NCI-H774 (cell line): ENCODE data around the gene TRIM29.

Source experiments
- DNase-seq: peaks from one replicate; lab custom pipeline; 2025; lab: John Stamatoyannopoulos, UW

The TRIM29 gene

GRCh38 chr11:120139316-120140069, 1.6 kb upstream of the TRIM29 start:
- DNase-seq: no peak

- DNase-seq: no peak
These were observed 714 bp downstream of the TRIM29 start for GRCh38 chr11:120137187-120137610.

GRCh38 chr11:120136356-120136755, 1.6 kb downstream of the TRIM29 start:
- DNase-seq: no peak

GRCh38 chr11:120135838-120136237, 2.1 kb downstream of the TRIM29 start:
- DNase-seq: no peak

GRCh38 chr11:120134931-120135228, 3.0 kb downstream of the TRIM29 start:
- no peak for DNase-seq

GRCh38 chr11:120134106-120134930, 3.6 kb downstream of the TRIM29 start:
- no peak for DNase-seq

GRCh38 chr11:120133216-120134105, 4.5 kb downstream of the TRIM29 start:
- DNase-seq: no peak

- no peak for DNase-seq
These were observed 5.2 kb downstream of the TRIM29 start for GRCh38 chr11:120132645-120133185.

- peak; percentile 5 for DNase-seq
These were observed 5.8 kb downstream of the TRIM29 start for GRCh38 chr11:120131941-120132644.

- DNase-seq: no peak
These were observed 6.7 kb downstream of the TRIM29 start for GRCh38 chr11:120130991-120131760.

- no peak for DNase-seq
These were observed 7.5 kb downstream of the TRIM29 start for GRCh38 chr11:120130176-120130980.

GRCh38 chr11:120129570-120129969, 8.3 kb downstream of the TRIM29 start:
- DNase-seq: no peak

- no peak for DNase-seq
These were observed 9.4 kb downstream of the TRIM29 start for GRCh38 chr11:120128392-120129119.

- DNase-seq: no peak
These were observed 10.7 kb downstream of the TRIM29 start for GRCh38 chr11:120127236-120127635.

GRCh38 chr11:120126620-120127019, 11.3 kb downstream of the TRIM29 start:
- no peak for DNase-seq

- no peak for DNase-seq
These were observed 12.4 kb downstream of the TRIM29 start for GRCh38 chr11:120125509-120125908.

- DNase-seq: no peak
These were observed 12.9 kb downstream of the TRIM29 start for GRCh38 chr11:120125024-120125423.

- no peak for DNase-seq
These were observed 13.6 kb downstream of the TRIM29 start for GRCh38 chr11:120124355-120124754.

GRCh38 chr11:120123946-120124345, 14.0 kb downstream of the TRIM29 start:
- DNase-seq: no peak
